Astrocyte of the cerebellum (primary cell): ENCODE measurements around the gene TUBB2B.
A peak's percentile ranks its signal among the peaks of the same experiment; 100 is the strongest.

ENCODE experiments used
- DNase-seq: peaks from one replicate; pipeline ENCODE4 v3.0.0-alpha.2; 2011; ENCODE audit warnings: low read depth
- H3K4me3 ChIP-seq: 2 replicates; pipeline ENCODE4 v1.5.1; 2011; ENCODE audit warnings: mild to moderate bottlenecking, low read depth, low read length, moderate library complexity
- CTCF ChIP-seq: IDR thresholded peaks from 2 replicates; pipeline ENCODE4 v1.5.1; 2012; ENCODE audit warnings: low read length, low read depth, moderate library complexity, mild to moderate bottlenecking; ENCODE audit errors: missing control alignments
- in situ Hi-C: cut with HindIII; loops from 2 replicates; pipeline ENCODE4 v1.10.0; 2017; ENCODE audit warnings: low sequenced_read_pairs

Gene TUBB2B

GRCh38 chr6:3236005-3236404 is 8.6 kb upstream of the TUBB2B start:
- in situ Hi-C loops: no loop called here
- TF ChIP-seq CTCF: no peak
- H3K4me3 ChIP-seq: no peak overlapping the region
- DNase-seq: no peak

GRCh38 chr6:3235486-3235885 is 8.0 kb upstream of the TUBB2B start:
- no peak overlapping the region for H3K4me3 ChIP-seq
- TF ChIP-seq CTCF: no peak
- no peak for DNase-seq
- in situ Hi-C loops: no loop called here

- no peak for TF ChIP-seq CTCF
- DNase-seq: no peak
- no peak overlapping the region for H3K4me3 ChIP-seq
- in situ Hi-C loops: no loop called here
Observed at GRCh38 chr6:3233904-3234303, 6.5 kb upstream of the TUBB2B start.

- in situ Hi-C loops: no loop called here
- no peak for DNase-seq
- no peak overlapping the region for H3K4me3 ChIP-seq
- no peak for TF ChIP-seq CTCF
Observed at GRCh38 chr6:3233321-3233720, 5.9 kb upstream of the TUBB2B start.

- no peak for TF ChIP-seq CTCF
- in situ Hi-C loops: no loop called here
- peak overlapping the region; percentile 64 for H3K4me3 ChIP-seq
- no peak for DNase-seq
Observed at GRCh38 chr6:3232017-3232945, 4.8 kb upstream of the TUBB2B start.

GRCh38 chr6:3231247-3232016 is 4.0 kb upstream of the TUBB2B start:
- peak overlapping the region; percentile 64 for H3K4me3 ChIP-seq
- TF ChIP-seq CTCF: no peak
- in situ Hi-C loops: no loop called here
- peak; percentile 42 for DNase-seq
